ENCODE data around the gene PTN.

The PTN gene, protein sequence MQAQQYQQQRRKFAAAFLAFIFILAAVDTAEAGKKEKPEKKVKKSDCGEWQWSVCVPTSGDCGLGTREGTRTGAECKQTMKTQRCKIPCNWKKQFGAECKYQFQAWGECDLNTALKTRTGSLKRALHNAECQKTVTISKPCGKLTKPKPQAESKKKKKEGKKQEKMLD

GRCh38 chr7:137343281-137343841, at the start of gene PTN:
PTN (minus strand) TSS chr7:137343733; CDS start chr7:137254973, 88,760 bp downstream.
- DNase-seq, result no peak

DNA sequence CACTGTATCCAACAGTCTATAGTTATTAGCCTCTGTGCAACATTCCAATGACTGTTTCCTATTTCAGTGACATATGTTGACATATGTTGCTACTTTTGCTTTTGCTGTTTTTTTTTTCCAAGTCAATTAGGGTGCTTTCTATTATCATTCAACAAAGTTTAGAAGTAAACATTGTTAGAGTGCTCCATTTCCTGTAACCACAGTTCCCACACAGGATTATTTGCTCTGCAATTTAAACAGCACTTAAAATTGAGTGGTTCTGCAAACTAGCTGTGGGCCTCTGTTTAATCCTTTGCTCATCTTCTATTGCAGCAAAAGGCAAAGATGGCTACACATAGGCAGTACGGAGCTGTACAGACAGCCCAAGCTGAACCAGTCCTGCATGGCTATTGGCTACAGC, 46.5 kb upstream of the PTN start:
- DNase-seq, result peak in 1 of 2 experiments; percentile 3

- no peak for DNase-seq
Measured at GRCh38 chr7:137388916-137389315, 45.4 kb upstream of the PTN start.

DNA sequence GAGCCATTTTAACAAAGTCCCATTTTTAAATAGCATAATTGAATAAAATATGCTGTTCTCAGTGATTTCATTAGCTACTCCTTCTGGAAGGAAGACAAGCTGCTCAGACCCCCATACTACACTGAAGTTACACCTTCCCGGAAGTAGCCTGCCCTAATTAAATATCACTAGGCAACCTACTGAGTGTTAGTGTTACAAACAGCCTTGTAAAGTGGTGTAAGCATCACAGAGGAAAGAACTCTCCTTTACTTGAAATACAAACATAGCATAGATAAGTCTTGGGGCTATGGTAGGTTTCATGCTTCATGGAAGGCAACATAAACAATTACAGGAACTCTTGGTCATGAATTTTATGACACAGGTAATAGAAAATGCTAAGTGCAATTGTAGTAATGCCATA, 43.4 kb upstream of the PTN start:
- DNase-seq, result no peak

DNA sequence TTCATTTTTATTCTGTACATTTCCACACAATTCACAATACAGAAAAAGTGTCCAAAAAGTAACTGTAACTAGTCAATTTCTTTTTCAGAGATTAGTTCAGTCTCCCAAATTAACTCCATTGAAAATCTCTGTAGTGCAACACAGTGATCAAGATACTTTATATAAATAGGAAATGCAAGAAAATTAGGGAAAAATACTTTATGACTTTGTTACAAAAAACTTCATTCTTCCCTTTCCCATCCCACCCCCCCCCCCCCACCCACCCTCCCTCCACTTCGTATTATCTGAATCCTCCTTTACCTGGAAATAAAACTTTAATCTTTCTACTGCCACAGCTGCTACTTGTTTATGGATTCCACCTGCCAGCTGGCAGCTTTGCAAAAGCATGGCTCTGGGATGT, 37.5 kb upstream of the PTN start:
- no peak for DNase-seq

GRCh38 chr7:137373507-137373906, 30.0 kb upstream of the PTN start:
- DNase-seq, result no peak

DNA sequence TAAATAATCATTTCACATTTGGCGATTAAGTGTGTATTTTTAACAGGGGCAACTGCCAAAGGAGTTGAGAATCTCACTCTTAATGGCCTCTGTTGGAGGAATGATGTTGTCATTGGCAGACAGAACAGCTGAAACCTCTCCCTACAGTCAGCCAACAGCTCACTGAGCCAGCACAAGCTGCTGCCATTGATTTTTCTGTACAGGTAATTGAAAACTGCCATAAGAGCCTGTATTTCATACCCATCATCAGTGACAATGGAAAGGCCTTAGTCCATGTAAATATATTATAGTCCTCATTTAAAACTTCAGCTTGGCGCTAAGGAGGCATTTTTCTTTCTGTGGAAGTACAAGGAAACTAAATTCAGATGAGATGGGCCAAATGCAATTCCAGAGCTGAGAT, 28.1 kb upstream of the PTN start:
- DNase-seq, result no peak

GRCh38 chr7:137366995-137367394, 23.5 kb upstream of the PTN start:
- no peak for DNase-seq

DNA sequence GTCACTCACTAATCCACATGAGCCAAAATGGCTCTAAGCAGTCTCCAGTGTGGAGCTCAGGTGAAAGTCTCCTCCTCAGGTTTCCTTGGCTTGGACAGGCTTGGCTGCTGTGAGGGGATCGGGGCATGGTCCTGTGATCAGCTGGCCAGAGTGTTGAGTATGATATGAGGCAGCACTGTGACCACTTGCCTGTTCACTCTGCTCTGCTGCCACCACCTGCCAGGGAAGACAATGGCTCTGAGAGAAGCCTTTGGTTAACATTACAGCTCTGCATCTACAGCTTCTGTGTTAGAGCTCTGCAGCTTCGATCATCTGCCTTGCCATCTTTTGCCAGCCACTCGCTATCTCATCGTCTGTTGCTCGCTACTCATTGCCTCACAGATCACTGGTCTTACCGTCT, 20.1 kb upstream of the PTN start:
- DNase-seq, result no peak

DNA sequence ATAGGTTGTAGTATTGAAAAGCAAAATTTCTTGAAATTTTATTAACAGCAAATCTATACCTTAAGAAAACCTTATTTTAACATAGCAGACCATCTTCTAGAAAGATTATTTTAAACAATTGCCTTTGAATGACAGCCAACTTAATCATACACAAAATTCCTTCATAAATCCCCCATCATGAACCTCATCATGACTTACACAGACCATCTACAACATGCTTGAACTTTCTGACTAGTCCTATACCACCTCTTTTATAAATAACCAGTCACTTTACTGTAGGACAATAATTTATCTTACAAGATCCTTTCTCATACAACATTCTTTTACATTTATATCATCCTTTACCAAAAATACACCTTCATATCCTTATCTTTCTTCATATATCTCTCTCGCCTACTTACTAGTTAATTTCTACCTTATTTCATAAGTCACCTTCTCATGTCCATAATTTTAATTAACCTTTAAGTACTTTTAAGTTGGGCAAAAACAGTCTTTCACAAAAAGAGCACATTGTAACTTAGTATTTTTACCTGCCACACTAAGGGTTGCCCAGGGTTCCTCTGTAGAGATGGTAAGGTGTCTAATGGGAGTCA, 16.6 kb upstream of the PTN start:
- no peak for DNase-seq

- DNase-seq, result no peak
Measured at GRCh38 chr7:137354961-137355360, 11.4 kb upstream of the PTN start.

DNA sequence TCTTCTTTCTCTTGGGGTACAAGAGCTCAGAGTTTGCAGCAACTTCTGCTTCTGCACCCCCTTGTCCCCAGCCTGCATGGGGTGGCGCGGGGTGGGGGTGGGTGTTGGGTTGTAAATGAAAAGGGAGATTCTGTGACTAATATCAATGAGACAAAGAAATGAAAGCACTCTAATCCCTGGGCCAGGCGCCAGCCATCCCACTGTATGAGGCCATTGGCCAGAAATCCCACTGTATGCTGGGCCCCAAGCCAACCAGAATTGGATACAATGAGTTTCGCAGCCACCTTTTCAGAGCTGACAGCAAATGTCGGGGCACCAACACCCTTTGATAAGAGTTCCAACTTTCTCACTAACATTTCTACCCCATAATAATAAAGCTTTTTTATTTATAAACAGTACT, 10.9 kb upstream of the PTN start:
- DNase-seq, result peak; percentile 20 to 38

DNA sequence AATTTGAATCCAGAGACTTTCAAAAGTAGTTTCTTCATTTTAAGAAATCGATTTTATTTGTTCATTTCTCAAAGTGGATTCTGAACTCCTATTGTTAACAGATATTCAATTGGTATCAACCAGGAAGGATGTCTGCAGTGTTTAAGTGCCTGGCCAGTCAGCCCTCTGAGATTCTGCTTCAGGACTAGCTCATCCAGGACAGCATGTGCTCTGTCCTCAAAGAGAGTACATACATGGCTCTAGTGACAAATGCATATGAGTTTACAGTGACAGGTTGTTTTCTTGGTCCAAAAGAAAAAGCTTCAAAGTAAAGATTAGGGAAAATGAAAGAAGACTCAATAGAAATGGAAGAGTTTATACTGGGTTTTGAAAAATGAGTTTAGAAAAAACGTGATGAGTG, 8.4 kb upstream of the PTN start:
- DNase-seq, result no peak

- no peak for DNase-seq
Measured at GRCh38 chr7:137345799-137346449, 2.4 kb upstream of the PTN start.

DNA sequence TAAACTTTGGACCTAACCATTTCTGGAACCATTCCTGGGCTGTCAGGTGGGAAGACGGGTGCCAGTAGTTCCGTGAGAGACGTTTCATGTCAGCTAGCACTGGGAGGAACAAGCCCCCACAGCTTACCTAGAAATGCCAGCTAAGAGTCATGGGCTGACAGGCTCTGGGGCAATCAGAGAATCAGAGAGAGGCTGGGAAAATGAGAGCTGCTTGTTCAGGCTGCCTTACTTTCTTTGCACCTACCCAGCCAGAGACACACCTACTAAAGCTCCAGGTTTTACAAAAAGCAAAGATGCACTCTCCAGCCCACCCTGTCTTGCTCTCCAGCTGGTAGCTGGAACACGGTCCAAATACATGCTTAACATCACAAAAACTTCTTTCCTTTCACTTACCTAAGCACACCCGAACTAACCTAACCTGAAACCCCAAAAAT, 688 bp downstream of the PTN start:
- no peak for DNase-seq

GRCh38 chr7:137342265-137342664, 1.3 kb downstream of the PTN start:
- DNase-seq, result no peak

DNA sequence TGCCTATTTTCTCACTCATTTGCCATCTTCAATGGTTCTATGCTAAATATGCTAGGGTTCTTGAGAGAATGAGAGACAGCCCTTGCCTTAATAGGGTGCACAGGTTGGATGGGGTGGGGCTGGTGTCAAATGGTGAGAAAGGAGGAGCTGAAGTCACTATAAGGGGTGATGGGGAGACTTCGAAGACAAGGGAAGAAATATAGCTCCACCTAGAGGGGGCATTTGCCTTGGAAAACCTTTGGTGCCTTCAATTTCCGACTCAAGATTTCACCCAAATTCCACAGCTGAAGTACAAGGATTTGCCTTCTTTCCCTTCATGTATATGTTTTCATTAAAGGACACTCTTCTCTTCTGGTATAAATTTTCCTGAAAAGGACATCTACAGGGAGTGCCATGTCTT, 5.6 kb downstream of the PTN start:
- no peak for DNase-seq

DNA sequence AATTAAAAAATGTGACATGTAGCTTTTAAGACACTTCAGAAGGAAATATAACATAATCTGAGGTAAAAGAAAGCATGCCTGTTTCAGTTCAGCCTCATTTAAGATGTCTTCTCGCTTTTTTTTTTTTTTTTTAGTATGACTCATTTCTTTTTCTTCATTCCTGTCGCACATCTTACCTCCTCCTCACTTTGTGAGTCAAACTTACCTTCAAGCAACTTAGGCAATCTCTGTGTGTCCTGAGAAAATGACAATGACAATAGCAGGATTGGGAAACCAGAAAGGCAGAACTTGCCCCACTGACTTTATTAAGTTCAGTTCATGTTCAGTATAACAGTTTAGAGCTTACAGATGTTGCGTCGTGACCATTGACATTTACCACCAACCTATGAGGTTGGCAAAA, 7.7 kb downstream of the PTN start:
- no peak for DNase-seq

DNA sequence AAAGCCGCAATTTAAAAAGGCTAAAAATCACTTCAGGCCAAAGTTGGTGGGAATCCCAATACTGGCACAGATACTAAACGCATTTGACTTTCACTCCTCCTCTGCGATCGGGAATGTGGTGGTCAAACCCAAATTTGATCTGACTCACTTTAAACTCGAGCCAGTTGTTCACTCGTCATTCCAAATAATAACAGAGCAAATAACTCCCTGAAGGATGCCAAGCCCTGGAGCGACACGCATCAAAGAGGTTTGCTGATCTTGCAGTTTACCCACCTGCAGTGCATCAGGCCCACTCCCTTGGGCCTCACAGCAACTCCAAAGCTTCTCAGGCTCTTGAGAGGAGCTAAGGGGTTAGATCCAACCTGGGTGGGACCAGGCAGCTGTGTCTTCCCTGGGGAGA, 12.2 kb downstream of the PTN start:
- no peak for DNase-seq

- DNase-seq, result no peak
Measured at GRCh38 chr7:137329411-137329810, 14.1 kb downstream of the PTN start.

GRCh38 chr7:137328373-137329120, 15.0 kb downstream of the PTN start:
- DNase-seq, result no peak

DNA sequence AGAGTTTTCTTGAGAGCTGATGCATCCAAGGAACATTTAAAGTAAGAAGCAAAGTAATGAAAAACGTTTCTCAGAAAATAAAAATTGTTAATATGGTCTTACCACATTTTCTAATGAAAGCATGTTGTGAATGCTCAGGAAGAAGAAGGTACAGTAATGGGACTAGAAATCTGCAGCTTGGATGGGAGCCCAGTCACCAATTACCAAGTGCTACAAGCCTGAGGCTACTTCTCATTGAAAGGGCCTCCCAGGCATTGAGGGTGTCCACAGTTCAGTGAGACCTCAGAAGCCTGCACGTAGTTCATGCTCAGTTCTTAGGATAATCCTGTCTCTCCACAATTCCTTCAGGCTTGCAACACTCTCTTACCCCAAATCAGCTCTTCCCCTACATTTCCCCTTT, 17.6 kb downstream of the PTN start:
- DNase-seq, result no peak
